ENCODE results near the gene TRAPPC11.

TRAPPC11 gene

DNA sequence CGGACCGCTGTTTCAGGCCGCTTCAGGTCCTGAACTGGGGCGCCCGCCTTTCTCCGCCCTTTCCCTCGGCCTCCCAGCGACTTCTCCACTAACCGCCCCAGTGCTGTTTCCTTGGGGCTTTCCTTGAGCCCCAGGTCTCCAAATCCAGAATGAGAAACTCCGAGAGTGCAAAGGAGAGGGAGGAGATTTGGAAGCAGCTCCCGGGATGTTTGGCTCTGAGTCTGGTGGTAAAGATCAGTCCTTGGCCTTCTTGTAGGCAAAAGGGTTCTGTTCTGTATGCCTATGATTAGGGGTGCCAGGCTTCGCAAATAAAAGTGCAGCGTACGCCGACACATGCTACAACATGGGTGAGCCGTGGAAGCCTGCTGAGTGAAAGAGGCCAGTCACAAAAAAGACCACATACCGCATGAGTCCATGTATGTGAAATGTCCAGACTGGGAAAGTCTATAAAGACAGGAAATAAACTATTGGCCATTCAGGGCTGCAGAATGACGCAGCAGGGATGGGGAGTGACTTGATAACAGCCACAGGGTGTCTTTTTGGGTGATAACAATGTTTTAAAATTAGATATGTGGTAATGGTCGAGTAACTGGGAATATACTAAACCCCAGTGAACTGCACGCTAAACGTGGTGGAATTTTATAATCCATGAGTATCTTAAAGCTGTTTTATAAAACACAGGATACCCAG is 99.8 kb downstream of the TRAPPC11 start:
- no peak for DNase-seq (ENCODE audit: low spot score)

DNA sequence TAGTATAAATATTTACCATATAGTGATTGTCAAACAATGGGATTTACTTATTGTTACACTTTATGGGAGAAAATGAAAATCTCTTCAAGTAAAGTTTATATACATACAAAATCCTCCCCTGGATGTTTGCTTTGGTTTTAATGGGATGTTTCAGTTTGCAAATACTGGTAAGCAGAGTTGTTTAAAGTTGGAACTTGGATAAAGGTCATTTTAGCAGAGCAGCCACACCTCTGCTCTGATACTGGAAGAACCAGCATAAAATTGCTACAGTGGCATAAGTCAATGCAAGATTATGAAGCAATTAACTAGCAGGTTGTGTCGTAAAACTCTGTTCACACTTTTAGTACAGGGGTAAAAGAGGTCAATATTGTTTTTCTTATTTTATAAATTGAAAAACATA is 101.2 kb downstream of the TRAPPC11 start:
- DNase-seq (ENCODE audit: low spot score): no peak
